HCT116 (cell line): ENCODE data around the gene ORC6.

Experiments used
- CEBPB ChIP-seq: IDR thresholded peaks from 2 replicates; pipeline ENCODE4 v1.6.1; 2012; ENCODE audit warnings: low read depth
- EZH2 ChIP-seq: fragments of 200-600 bp; sonication (generic); IDR thresholded peaks from 2 replicates; pipeline ENCODE4 v1.6.1; 2017; ENCODE audit warnings: antibody characterized with exemption, mixed run types
- FOSL1 ChIP-seq: IDR thresholded peaks from 2 replicates; pipeline ENCODE4 v1.6.1; 2012; ENCODE audit warnings: low read depth
- JUND ChIP-seq: IDR thresholded peaks from 2 replicates; pipeline ENCODE4 v1.6.1; 2012
- POLR2A ChIP-seq: IDR thresholded peaks from 2 replicates; pipeline ENCODE4 v1.7.0; 2011; ENCODE audit warnings: borderline replicate concordance; ENCODE audit not compliant: insufficient read depth, insufficient read length; ENCODE audit errors: extremely low read depth
- POLR2AphosphoS5 ChIP-seq: IDR thresholded peaks from 2 replicates; pipeline ENCODE4 v1.6.1; 2011; ENCODE audit warnings: mild to moderate bottlenecking, low read depth, low read length, moderate library complexity
- SP1 ChIP-seq: IDR thresholded peaks from 2 replicates; pipeline ENCODE4 v1.6.1; 2012; ENCODE audit warnings: low read depth
- YY1 ChIP-seq: IDR thresholded peaks from 2 replicates; pipeline ENCODE4 v1.6.1; 2011; ENCODE audit warnings: low read length, low read depth, moderate library complexity, mild to moderate bottlenecking; ENCODE audit not compliant: insufficient replicate concordance; ENCODE audit errors: extremely low read depth
- TF ChIP-seq, protein P1 (sequence below), 3 experiments: fragments of 200-600 bp in 1 of 3; sonication (generic) in 1 of 3; IDR thresholded peaks in 2 of 3; conservative IDR thresholded peaks in 1 of 3; 2 replicates each; pipeline ENCODE4 v1.5.1; 2012 to 2017; ENCODE audit warnings: low read depth in 2 of 3, low read length in 2 of 3, antibody characterized with exemption in 1 of 3, borderline replicate concordance in 1 of 3, control low read depth in 1 of 3, mild to moderate bottlenecking in 1 of 3, mixed read lengths in 1 of 3, mixed run types in 1 of 3, moderate library complexity in 1 of 3; ENCODE audit not compliant: insufficient read depth in 1 of 3
- TF ChIP-seq, protein P2 (sequence below): IDR thresholded peaks from 2 replicates; pipeline ENCODE4 v1.6.1; 2012; ENCODE audit warnings: low read depth

DNA sequence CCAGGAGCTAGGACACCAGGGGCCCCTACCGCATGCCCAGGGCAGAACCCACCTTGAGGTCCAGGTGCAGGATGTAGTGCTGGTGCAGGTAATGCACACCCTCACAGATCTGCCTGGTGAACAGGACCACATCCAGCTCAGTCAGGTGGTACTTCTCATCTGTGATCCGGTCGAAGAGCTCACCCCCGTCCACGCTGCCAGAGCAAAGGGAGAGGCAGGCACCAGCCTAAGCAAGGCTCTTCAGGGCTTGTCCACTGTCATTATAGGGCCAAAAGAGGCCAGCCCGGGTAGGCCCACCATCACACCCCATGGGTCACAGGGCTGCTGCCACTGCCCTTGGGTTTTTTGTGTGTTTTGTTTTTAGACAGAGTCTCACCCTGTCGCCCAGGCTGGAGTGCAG is 37.7 kb downstream of the ORC6 start:
- TF ChIP-seq, protein P1, sequence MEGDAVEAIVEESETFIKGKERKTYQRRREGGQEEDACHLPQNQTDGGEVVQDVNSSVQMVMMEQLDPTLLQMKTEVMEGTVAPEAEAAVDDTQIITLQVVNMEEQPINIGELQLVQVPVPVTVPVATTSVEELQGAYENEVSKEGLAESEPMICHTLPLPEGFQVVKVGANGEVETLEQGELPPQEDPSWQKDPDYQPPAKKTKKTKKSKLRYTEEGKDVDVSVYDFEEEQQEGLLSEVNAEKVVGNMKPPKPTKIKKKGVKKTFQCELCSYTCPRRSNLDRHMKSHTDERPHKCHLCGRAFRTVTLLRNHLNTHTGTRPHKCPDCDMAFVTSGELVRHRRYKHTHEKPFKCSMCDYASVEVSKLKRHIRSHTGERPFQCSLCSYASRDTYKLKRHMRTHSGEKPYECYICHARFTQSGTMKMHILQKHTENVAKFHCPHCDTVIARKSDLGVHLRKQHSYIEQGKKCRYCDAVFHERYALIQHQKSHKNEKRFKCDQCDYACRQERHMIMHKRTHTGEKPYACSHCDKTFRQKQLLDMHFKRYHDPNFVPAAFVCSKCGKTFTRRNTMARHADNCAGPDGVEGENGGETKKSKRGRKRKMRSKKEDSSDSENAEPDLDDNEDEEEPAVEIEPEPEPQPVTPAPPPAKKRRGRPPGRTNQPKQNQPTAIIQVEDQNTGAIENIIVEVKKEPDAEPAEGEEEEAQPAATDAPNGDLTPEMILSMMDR (IDR thresholded peaks at IDR 0.05 in 2 of 3, conservative IDR thresholded peaks at IDR 0.05 in 1 of 3; ENCODE audit: borderline replicate concordance in 1 of 3, insufficient read depth in 1 of 3, low read depth in 2 of 3, low read length in 2 of 3), result no peak
- TF ChIP-seq YY1 (no peak), POLR2AphosphoS5 (no peak), SP1 (no peak), FOSL1 (no peak), JUND (no peak), POLR2A (no peak), CEBPB (no peak), EZH2 (no peak)
- TF ChIP-seq, protein P2, sequence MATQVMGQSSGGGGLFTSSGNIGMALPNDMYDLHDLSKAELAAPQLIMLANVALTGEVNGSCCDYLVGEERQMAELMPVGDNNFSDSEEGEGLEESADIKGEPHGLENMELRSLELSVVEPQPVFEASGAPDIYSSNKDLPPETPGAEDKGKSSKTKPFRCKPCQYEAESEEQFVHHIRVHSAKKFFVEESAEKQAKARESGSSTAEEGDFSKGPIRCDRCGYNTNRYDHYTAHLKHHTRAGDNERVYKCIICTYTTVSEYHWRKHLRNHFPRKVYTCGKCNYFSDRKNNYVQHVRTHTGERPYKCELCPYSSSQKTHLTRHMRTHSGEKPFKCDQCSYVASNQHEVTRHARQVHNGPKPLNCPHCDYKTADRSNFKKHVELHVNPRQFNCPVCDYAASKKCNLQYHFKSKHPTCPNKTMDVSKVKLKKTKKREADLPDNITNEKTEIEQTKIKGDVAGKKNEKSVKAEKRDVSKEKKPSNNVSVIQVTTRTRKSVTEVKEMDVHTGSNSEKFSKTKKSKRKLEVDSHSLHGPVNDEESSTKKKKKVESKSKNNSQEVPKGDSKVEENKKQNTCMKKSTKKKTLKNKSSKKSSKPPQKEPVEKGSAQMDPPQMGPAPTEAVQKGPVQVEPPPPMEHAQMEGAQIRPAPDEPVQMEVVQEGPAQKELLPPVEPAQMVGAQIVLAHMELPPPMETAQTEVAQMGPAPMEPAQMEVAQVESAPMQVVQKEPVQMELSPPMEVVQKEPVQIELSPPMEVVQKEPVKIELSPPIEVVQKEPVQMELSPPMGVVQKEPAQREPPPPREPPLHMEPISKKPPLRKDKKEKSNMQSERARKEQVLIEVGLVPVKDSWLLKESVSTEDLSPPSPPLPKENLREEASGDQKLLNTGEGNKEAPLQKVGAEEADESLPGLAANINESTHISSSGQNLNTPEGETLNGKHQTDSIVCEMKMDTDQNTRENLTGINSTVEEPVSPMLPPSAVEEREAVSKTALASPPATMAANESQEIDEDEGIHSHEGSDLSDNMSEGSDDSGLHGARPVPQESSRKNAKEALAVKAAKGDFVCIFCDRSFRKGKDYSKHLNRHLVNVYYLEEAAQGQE, result no peak
